H9 (cell line): ENCODE measurements around the gene ITSN1. TPM values are rescaled to one million over a fixed set of nuclear protein-coding genes. Genes with fewer than 3 reads are reported as not detected.

Source experiments
- DNase-seq: peaks from one replicate; pipeline ENCODE4 v3.0.0-alpha.2; 2017
- H2AFZ ChIP-seq: one replicate; pipeline ENCODE4 v1.6.1; 2013; ENCODE audit warnings: mild to moderate bottlenecking, low read length, control low read depth, moderate library complexity
- H2AK5ac ChIP-seq: 2 replicates; pipeline ENCODE4 v1.6.1; 2013; ENCODE audit warnings: low read length, control low read depth, mixed read lengths; ENCODE audit not compliant: insufficient read length
- H2BK120ac ChIP-seq: one replicate; pipeline ENCODE4 v1.6.1; 2013; ENCODE audit warnings: low read depth, mild to moderate bottlenecking, low read length, control low read depth, inconsistent platforms; ENCODE audit not compliant: poor library complexity, severe bottlenecking
- H2BK12ac ChIP-seq: 2 replicates; pipeline ENCODE4 v1.6.1; 2013; ENCODE audit warnings: low read length, control low read depth, mixed read lengths, low read depth; ENCODE audit not compliant: insufficient read length
- H2BK15ac ChIP-seq: 2 replicates; pipeline ENCODE4 v1.6.1; 2013; ENCODE audit warnings: low read depth, low read length, control low read depth
- H2BK20ac ChIP-seq: one replicate; pipeline ENCODE4 v1.6.1; 2013; ENCODE audit warnings: low read depth, mild to moderate bottlenecking, low read length, control low read depth, inconsistent platforms; ENCODE audit not compliant: poor library complexity, severe bottlenecking
- H2BK5ac ChIP-seq: 2 replicates; pipeline ENCODE4 v1.6.1; 2013; ENCODE audit warnings: low read length, control low read depth, mixed read lengths; ENCODE audit not compliant: insufficient read length
- H3K14ac ChIP-seq: 2 replicates; pipeline ENCODE4 v1.6.1; 2013; ENCODE audit warnings: low read length, control low read depth; ENCODE audit not compliant: insufficient read depth
- H3K18ac ChIP-seq: 2 replicates; pipeline ENCODE4 v1.6.1; 2013; ENCODE audit warnings: low read depth, mild to moderate bottlenecking, mixed read lengths, low read length, control low read depth; ENCODE audit not compliant: insufficient read length
- H3K23ac ChIP-seq: 2 replicates; pipeline ENCODE4 v1.6.1; 2013; ENCODE audit warnings: low read length, control low read depth, mixed read lengths, low read depth; ENCODE audit not compliant: insufficient read length
- H3K23me2 ChIP-seq: 2 replicates; pipeline ENCODE4 v1.6.1; 2013; ENCODE audit warnings: low read depth, mild to moderate bottlenecking, mixed read lengths, low read length, control low read depth; ENCODE audit not compliant: insufficient read length, poor library complexity, severe bottlenecking
- H3K27ac ChIP-seq: 2 replicates; pipeline ENCODE4 v1.5.1; 2013; ENCODE audit warnings: low read length, control low read depth, mixed read lengths, low read depth; ENCODE audit not compliant: insufficient read length
- H3K27me3 ChIP-seq: 2 replicates; pipeline ENCODE4 v1.6.1; 2013; ENCODE audit warnings: low read length, control low read depth, inconsistent platforms; ENCODE audit not compliant: insufficient read depth
- H3K4ac ChIP-seq: 2 replicates; pipeline ENCODE4 v1.6.1; 2013; ENCODE audit warnings: low read depth, mild to moderate bottlenecking, control low read depth, inconsistent platforms, low read length, moderate library complexity
- H3K4me1 ChIP-seq: 2 replicates; pipeline ENCODE4 v1.6.1; 2013; ENCODE audit warnings: low read length, control low read depth, inconsistent platforms; ENCODE audit not compliant: insufficient read depth
- H3K4me2 ChIP-seq: 2 replicates; pipeline ENCODE4 v1.6.1; 2013; ENCODE audit warnings: low read length, control low read depth, mixed read lengths; ENCODE audit not compliant: insufficient read length, insufficient read depth
- H3K56ac ChIP-seq: 2 replicates; pipeline ENCODE4 v1.6.1; 2013; ENCODE audit warnings: low read depth, mild to moderate bottlenecking, mixed read lengths, low read length, control low read depth; ENCODE audit not compliant: insufficient read length
- H3K79me1 ChIP-seq: 2 replicates; pipeline ENCODE4 v1.6.1; 2013; ENCODE audit warnings: low read depth, mild to moderate bottlenecking, moderate library complexity, low read length, control low read depth, inconsistent platforms; ENCODE audit not compliant: insufficient read depth, poor library complexity, severe bottlenecking
- H3K79me2 ChIP-seq: 2 replicates; pipeline ENCODE4 v1.6.1; 2013; ENCODE audit warnings: low read length, control low read depth, inconsistent platforms; ENCODE audit not compliant: insufficient read depth
- H3K9ac ChIP-seq: 2 replicates; pipeline ENCODE4 v1.6.1; 2013; ENCODE audit warnings: low read length, control low read depth, mixed read lengths; ENCODE audit not compliant: insufficient read length; ENCODE audit errors: extremely low read depth
- H3K9me3 ChIP-seq: one replicate; pipeline ENCODE4 v1.6.1; 2013; ENCODE audit warnings: low read depth, low read length, inconsistent platforms; ENCODE audit not compliant: control insufficient read depth
- H3T11ph ChIP-seq: one replicate; pipeline ENCODE4 v1.6.1; 2013; ENCODE audit warnings: mild to moderate bottlenecking, low read length, control low read depth, inconsistent platforms
- H4K20me1 ChIP-seq: one replicate; pipeline ENCODE4 v1.6.1; 2013; ENCODE audit not compliant: control insufficient read depth, insufficient read length, insufficient read depth
- H4K5ac ChIP-seq: 2 replicates; pipeline ENCODE4 v1.6.1; 2013; ENCODE audit warnings: low read depth, mild to moderate bottlenecking, mixed read lengths, low read length, control low read depth; ENCODE audit not compliant: insufficient read length
- H4K8ac ChIP-seq: replicated peaks from 2 replicates; pipeline ENCODE4 v1.6.1; 2013; ENCODE audit warnings: low read length, control low read depth, mixed read lengths, low read depth; ENCODE audit not compliant: insufficient read length
- H4K91ac ChIP-seq: 2 replicates; pipeline ENCODE4 v1.6.1; 2013; ENCODE audit warnings: low read depth, mild to moderate bottlenecking, moderate library complexity, mixed read lengths, low read length, control low read depth; ENCODE audit not compliant: insufficient read length
- H3K27ac Mint-ChIP-seq, 3 experiments: 2 replicates in 2 of 3; 3 replicates in 1 of 3; pipeline ENCODE4 v1.8.0; 2020 to 2021; ENCODE audit warnings: mixed read lengths in 3 of 3, mild to moderate bottlenecking in 1 of 3, moderate library complexity in 1 of 3
- H3K27me3 Mint-ChIP-seq: 2 replicates; pipeline ENCODE4 v1.8.0; 2021; ENCODE audit warnings: low read depth, mild to moderate bottlenecking, moderate library complexity, mixed read lengths
- H3K36me3 Mint-ChIP-seq, 3 experiments: 2 replicates in 2 of 3; 3 replicates in 1 of 3; pipeline ENCODE4 v1.8.0; 2020 to 2021; ENCODE audit warnings: low read depth in 3 of 3, mixed read lengths in 3 of 3; ENCODE audit not compliant: insufficient read depth in 1 of 3
- H3K4me1 Mint-ChIP-seq, 2 experiments: 2 replicates each; pipeline ENCODE4 v1.8.0; 2020; ENCODE audit warnings: mixed read lengths in 2 of 2
- H3K4me3 Mint-ChIP-seq, 2 experiments: 2 replicates in 1 of 2; 3 replicates in 1 of 2; pipeline ENCODE4 v1.8.0; 2020 to 2021; ENCODE audit warnings: mild to moderate bottlenecking in 2 of 2, mixed read lengths in 2 of 2, moderate library complexity in 1 of 2
- H3K9me3 Mint-ChIP-seq, 2 experiments: 2 replicates in 1 of 2; 3 replicates in 1 of 2; pipeline ENCODE4 v1.8.0; 2020; ENCODE audit warnings: mild to moderate bottlenecking in 2 of 2, mixed read lengths in 2 of 2, moderate library complexity in 1 of 2
- WGBS: extraction: QIAGEN DNeasy Blood & Tissue Kit; methylation state at CpG from one replicate; pipeline ENCODE4 v1.1.7; 2013; ENCODE audit warnings: missing lambda C conversion rate, low lambda C conversion rate, mixed read lengths; ENCODE audit not compliant: insufficient read length; ENCODE audit errors: extremely low coverage; 5-methylcytosine and 5-hydroxymethylcytosine counted together
- total RNA-seq: library from RNA; stranded (reverse); gene quantifications from 2 replicates; pipeline ENCODE4 v1.2.1, GENCODE V29; 2021
- TF ChIP-seq, protein P1 (sequence below): fragments of 200-600 bp; sonication (generic); conservative IDR thresholded peaks from 3 replicates; pipeline ENCODE4 v1.8.0; 2021; ENCODE audit warnings: antibody characterized with exemption, mild to moderate bottlenecking

The ITSN1 gene
- total RNA-seq, 1 experiment from 2014 or later = 94.2 TPM

DNA sequence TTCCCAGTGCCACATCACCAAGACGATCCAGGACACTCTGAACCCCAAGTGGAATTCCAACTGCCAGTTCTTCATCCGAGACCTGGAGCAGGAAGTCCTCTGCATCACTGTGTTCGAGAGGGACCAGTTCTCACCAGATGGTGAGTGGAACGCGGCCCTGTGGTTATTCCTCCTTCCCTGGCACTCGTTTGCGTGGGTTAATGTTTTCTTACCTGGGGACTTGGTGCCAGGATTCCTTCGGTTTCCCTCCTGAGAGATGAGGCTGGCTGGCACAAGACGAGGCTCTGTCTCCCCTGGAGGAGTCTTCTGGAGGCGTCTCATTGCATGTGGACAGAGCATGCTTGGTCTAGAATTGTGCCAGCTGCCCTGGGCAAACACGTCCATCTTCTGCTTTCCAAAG, 244.0 kb downstream of the ITSN1 start:
- TF ChIP-seq, protein P1, sequence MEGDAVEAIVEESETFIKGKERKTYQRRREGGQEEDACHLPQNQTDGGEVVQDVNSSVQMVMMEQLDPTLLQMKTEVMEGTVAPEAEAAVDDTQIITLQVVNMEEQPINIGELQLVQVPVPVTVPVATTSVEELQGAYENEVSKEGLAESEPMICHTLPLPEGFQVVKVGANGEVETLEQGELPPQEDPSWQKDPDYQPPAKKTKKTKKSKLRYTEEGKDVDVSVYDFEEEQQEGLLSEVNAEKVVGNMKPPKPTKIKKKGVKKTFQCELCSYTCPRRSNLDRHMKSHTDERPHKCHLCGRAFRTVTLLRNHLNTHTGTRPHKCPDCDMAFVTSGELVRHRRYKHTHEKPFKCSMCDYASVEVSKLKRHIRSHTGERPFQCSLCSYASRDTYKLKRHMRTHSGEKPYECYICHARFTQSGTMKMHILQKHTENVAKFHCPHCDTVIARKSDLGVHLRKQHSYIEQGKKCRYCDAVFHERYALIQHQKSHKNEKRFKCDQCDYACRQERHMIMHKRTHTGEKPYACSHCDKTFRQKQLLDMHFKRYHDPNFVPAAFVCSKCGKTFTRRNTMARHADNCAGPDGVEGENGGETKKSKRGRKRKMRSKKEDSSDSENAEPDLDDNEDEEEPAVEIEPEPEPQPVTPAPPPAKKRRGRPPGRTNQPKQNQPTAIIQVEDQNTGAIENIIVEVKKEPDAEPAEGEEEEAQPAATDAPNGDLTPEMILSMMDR = no peak

More for the DNA sequence above, 244.0 kb downstream of the ITSN1 start:
- Histone ChIP-seq H3K79me2 (no peaks in the 10 kb centered on the region), H2BK120ac (no peak overlapping the region), H2BK12ac (no peak overlapping the region), H4K8ac (no peak overlapping the region), H4K20me1 (no peaks in the 10 kb centered on the region), H2BK15ac (no peak overlapping the region), H4K91ac (no peak overlapping the region), H3K9me3 (no peaks in the 10 kb centered on the region), H3K56ac (no peak overlapping the region), H3T11ph (no peak overlapping the region), H3K27ac (no peak overlapping the region), H3K27me3 (no peaks in the 10 kb centered on the region), H2BK20ac (no peak overlapping the region), H3K4me1 (no peaks in the 10 kb centered on the region; the same call in 1 of the 2 replicates), H4K5ac (no peak overlapping the region), H3K79me1 (no peaks in the 10 kb centered on the region), H3K4ac (no peak overlapping the region), H3K4me2 (no peak overlapping the region), H3K9ac (no peak overlapping the region), H2BK5ac (no peak overlapping the region), H2AK5ac (no peak overlapping the region), H3K14ac (no peak overlapping the region), H3K18ac (no peak overlapping the region), H2AFZ (no peak overlapping the region), H3K23ac (no peak overlapping the region), H3K23me2 (no peaks in the 10 kb centered on the region)
- Mint-ChIP-seq H3K27me3 (peaks cover 2% of the 10 kb centered on the region; the same call in 1 of the 2 replicates), H3K4me3 (no peak overlapping the region), H3K9me3 (no peaks in the 10 kb centered on the region), H3K27ac (no peak overlapping the region), H3K36me3 (no peaks in the 10 kb centered on the region), H3K4me1 (peaks cover 11 to 14% of the 10 kb centered on the region in 2 experiments)
- no CpG with 5 or more reads among the region's 11 CpGs for WGBS
- DNase-seq = no peak
